OCI-LY3 (cell line): ENCODE results near the gene XIAP.

ENCODE experiments used
- CTCF ChIP-seq: fragments of 200-600, 300-600 bp; sonication (generic); IDR thresholded peaks from 2 replicates; pipeline ENCODE4 v1.5.1; 2014; ENCODE audit warnings: antibody characterized with exemption, low read length, low read depth
- EZH2phosphoT487 ChIP-seq: fragments of 200-600 bp; shearing (Covaris generic); IDR thresholded peaks from 2 replicates; pipeline ENCODE4 v1.6.1; 2018; ENCODE audit warnings: antibody characterized with exemption, mixed run types, low read depth

- TF ChIP-seq CTCF = no peak
- TF ChIP-seq EZH2phosphoT487 = no peak
Observed at GRCh38 chrX:123959281-123960063, 99.6 kb downstream of the XIAP start.
